Posterior vena cava (tissue), 2 donors: Measurements from ENCODE around the gene CATSPER1. TPM values are rescaled to one million over a fixed set of nuclear protein-coding genes. Genes with fewer than 3 reads are reported as not detected.
"Not testable (repeated sequence)": the region's sequence is repeated elsewhere in the genome, so short reads cannot be mapped to it uniquely, and the experiment has no call there.

Source experiments
- DNase-seq: peaks from one replicate; pipeline ENCODE4 v3.0.0-alpha.2; 2020; ENCODE audit warnings: low spot score
- intact Hi-C, 2 donors: fragments of 100-400 bp; cut with DNase I; formaldehyde crosslinking; loops; one replicate each; pipeline versions ENCODE4 v1.14.1 to v1.14.2; 2022 to 2023
- total RNA-seq, 2 donors: library from RNA; stranded (reverse); fragmentation: NEBNext Ultra II Directional; extraction: Animal tissue kit (Norgen Biotek cat#: 25700); gene quantifications; one replicate each; pipeline ENCODE4 v1.2.1, GENCODE V29; 2021
- donor health status: DM: yes; HTN: yes; CAD: no.
- donor health status: DM: yes; HTN: yes; CAD: no.

Gene CATSPER1
- total RNA-seq, 2 donors from 2014 or later, result 0.24 to 1.1 TPM

- no peak for DNase-seq
- intact Hi-C loops, result no loop called here
These were observed 6.9 kb upstream of the CATSPER1 start for GRCh38 chr11:66032957-66033735.

- intact Hi-C loops, DNase-seq: not testable (repeated sequence)
These were observed 3.2 kb downstream of the CATSPER1 start for GRCh38 chr11:66023186-66023440.

- peak; percentile 91 for DNase-seq
- intact Hi-C loops, result no loop called here
These were observed 3.7 kb downstream of the CATSPER1 start for GRCh38 chr11:66022401-66023185.

GRCh38 chr11:66020618-66021357, 5.5 kb downstream of the CATSPER1 start:
- DNase-seq, result peak; percentile 89
- intact Hi-C loops, result no loop called here

- intact Hi-C loops, result no loop called here
- DNase-seq, result no peak
These were observed 6.1 kb downstream of the CATSPER1 start for GRCh38 chr11:66020212-66020611.

- no peak for DNase-seq
- intact Hi-C loops, result no loop called here
These were observed 9.0 kb downstream of the CATSPER1 start for GRCh38 chr11:66017321-66017720.

- DNase-seq, result peak; percentile 70
- intact Hi-C loops, result no loop called here
These were observed 9.5 kb downstream of the CATSPER1 start for GRCh38 chr11:66016793-66017177.

GRCh38 chr11:66015936-66016792, 10.1 kb downstream of the CATSPER1 start:
- peak; percentile 45 for DNase-seq
- intact Hi-C loops, result no loop called here

GRCh38 chr11:66015454-66015881, 10.8 kb downstream of the CATSPER1 start:
- intact Hi-C loops, result no loop called here
- DNase-seq, result peak; percentile 74

GRCh38 chr11:66014804-66015453, 11.3 kb downstream of the CATSPER1 start:
- no peak for DNase-seq
- intact Hi-C loops, result no loop called here

GRCh38 chr11:66013762-66014100, 12.5 kb downstream of the CATSPER1 start:
- DNase-seq, result no peak
- intact Hi-C loops, result no loop called here

GRCh38 chr11:66012946-66013761, 13.1 kb downstream of the CATSPER1 start:
- intact Hi-C loops, result no loop called here
- no peak for DNase-seq

GRCh38 chr11:66012371-66012945, 13.8 kb downstream of the CATSPER1 start:
- DNase-seq, result no peak
- intact Hi-C loops, result no loop called here

- intact Hi-C loops, result no loop called here
These were observed 14.4 kb downstream of the CATSPER1 start, which contains the start of gene CST6 for GRCh38 chr11:66011785-66012303. Gene CST6, plus strand, starts transcription at chr11:66012008. Its CDS starts 37 bp downstream, at chr11:66012045.

GRCh38 chr11:66011239-66011784, 15.0 kb downstream of the CATSPER1 start:
- intact Hi-C loops, result no loop called here

More at GRCh38 chr11:66011785-66012303, 14.4 kb downstream of the CATSPER1 start, which contains the start of gene CST6:
- no peak for DNase-seq

GRCh38 chr11:66010036-66010435, 16.2 kb downstream of the CATSPER1 start:
- DNase-seq, intact Hi-C loops: not testable (repeated sequence)

More at GRCh38 chr11:66011239-66011784, 15.0 kb downstream of the CATSPER1 start:
- no peak for DNase-seq
